HepG2 (cell line): ENCODE results near the gene PPP1R1B.

Experiments
- CTCF ChIP-seq: sonication (generic); formaldehyde crosslinking; IDR thresholded peaks from 2 replicates; pipeline ENCODE4 v1.5.0; 2020; ENCODE audit warnings: mild to moderate bottlenecking, missing genetic modification reagents, moderate library complexity
- MAX ChIP-seq: IDR thresholded peaks from 2 replicates; pipeline ENCODE4 v1.6.1; 2012; ENCODE audit warnings: inconsistent platforms
- ZSCAN20 ChIP-seq: sonication (generic); formaldehyde crosslinking; IDR thresholded peaks from 2 replicates; pipeline ENCODE4 v1.4.0; 2020; ENCODE audit warnings: missing genetic modification reagents, mild to moderate bottlenecking, borderline replicate concordance

- TF ChIP-seq CTCF (CRISPR knock-in tag) (no peak), MAX (no peak), ZSCAN20 (CRISPR knock-in tag) (no peak)
These were observed 36.0 kb downstream of the PPP1R1B start for GRCh38 chr17:39662551-39663339.
